ENCODE results near the gene UNC13C.

UNC13C gene

GRCh38 chr15:54504695-54505094, 526.5 kb downstream of the UNC13C start:
- no peak for DNase-seq

DNA sequence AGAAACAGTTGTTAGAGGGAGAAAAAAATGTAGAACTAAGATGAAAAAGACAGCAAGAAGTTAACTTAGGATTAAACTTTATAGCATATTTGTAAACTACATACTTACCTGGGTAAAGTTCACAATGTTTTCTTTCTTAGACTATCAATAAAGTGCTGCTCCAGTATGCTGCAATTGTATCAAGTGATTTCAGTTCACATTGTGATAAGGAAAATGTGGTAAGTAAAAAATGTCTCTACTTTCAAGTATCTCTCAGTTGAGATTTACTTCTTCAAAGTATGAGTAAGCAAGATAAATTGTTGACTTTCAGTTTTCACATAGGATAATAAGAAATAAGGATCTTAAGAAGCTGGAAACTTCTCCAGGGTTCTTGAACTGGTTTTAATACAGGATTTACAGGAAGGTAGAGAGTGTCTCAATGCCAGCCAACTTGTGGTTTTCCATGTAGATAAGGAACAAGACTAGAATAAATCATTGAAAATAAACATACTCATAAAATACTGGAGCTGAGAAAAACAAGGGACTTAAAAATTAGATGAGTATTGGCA, 528.8 kb downstream of the UNC13C start:
- no peak for DNase-seq

GRCh38 chr15:54514601-54515000, 536.4 kb downstream of the UNC13C start:
- DNase-seq: no peak

GRCh38 chr15:54515664-54516582, 537.7 kb downstream of the UNC13C start:
- DNase-seq: no peak

DNA sequence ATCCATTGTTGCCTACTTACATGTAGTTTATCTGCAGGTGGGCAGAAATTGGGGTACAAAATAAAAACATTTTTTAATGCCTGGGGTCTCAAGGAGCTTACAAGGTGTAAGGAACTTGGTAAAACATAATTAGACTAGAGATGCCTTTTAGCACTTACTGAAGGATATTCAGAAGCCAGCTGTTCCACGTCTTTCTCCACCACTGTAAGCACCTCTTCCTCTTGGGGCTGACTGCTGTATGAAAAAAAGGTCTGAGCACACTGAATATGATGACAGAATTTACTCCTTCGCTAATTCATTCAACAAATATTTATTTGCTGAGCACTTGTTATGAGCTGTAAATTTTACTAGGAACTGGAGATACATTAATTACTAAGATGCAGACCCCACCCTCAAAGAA, 539.1 kb downstream of the UNC13C start:
- no peak for DNase-seq

DNA sequence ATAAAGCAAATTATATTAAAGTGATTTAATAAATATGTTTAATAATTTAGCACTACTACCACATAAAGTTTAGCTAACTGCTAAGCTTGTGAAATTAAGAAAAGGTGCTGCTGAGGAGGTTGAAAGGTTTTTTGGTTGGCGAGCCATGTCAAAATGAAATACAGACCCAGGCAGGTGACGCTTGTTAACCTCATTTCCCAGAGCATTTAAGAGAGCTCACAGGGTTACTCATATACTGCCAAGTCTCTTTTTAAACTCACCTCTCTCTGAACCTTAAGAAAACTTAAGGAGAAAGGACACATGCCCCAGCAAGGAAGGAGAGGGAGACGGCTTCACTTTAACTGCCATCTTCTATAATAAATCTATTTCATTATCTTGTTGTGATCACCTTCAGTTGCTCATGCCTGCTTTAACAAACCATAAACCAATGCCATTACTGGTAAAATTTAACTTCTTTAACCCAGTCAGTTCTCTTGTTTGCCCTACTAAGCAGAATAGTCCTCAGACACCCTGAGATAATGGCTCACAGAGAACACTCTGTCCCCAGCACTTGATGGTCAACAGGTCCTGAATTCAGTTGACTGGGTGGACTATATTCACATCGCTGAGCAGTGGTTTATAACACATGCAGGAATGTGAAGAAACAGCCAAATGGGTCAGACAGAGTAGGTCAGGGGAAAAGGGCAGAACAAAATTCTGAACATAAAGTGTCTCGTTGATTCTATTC, 540.1 kb downstream of the UNC13C start:
- no peak for DNase-seq

DNA sequence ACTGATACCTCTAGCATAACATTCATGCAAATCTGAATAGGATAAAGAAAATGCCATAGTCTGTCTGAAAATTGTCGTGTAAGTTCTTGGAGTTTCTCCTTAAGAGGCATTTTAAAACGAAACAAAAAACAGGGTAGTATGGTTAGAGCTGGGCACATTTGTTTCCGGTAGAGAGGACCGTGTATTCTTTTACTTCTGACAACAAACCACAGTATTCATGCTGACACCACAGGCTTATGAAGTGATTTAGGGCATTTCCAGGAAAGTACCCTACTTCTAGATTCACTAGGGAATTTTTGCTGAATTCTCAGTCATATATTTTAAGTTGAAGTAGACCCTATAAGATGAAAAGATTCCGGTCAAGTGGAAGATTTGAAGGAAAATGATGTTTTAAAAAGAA, 541.3 kb downstream of the UNC13C start:
- DNase-seq: no peak

DNA sequence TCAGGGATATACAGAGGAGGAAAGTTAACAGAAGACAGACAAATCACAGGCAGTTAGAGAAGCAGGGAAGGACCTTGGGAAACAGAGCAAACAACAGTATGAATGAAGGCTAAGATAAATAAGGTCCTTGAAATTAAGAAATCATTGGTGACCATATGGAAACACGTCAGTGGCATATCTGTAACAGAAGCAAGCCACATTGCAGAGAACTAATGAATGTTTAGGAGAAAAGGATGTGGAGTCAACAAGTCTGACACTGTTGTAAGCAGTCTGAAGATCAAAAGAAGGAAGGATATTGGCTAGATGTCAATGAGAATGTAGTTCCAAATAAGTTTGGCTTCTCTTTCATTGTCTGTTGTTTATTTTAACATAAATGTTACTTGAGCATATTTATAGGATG, 542.4 kb downstream of the UNC13C start:
- no peak for DNase-seq

GRCh38 chr15:54521206-54521605, 543.0 kb downstream of the UNC13C start:
- DNase-seq: no peak

GRCh38 chr15:54528021-54528420, 549.8 kb downstream of the UNC13C start:
- no peak for DNase-seq

DNA sequence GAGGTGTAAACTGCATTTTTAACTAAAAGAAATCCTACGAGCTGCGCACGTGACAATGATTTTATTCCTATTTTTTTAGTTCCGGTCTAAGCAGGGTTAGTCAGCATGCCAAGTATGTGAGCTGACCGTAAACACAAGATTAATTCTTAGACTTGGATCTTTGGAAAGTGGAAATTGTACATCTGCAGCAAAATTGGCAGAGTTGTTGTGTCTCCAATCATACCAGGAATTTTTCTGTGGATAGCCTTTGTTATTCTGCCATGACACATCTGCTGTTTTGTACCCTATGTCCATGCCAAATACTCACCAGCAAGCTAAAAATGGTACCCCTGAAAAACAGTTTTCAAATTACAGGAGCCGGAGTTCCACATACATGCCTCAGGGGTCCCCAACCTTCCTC, 562.5 kb downstream of the UNC13C start:
- no peak for DNase-seq

DNA sequence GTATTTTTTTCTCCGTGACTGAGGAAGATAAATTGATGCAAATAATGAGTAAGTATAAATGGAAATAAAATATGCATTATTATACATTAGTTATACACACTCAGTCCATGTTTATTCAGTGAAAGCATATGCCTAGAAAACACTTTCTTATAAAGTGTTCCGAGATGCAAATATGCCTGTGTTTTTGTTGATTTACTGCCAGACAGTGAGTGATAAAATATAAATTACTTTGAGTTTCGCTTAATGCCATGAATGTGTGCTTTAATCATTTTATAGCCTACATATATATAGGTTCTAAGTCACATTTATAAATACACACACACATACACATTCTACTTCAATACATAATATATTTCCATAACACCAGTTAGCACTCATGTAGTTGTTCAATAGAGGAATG, 569.2 kb downstream of the UNC13C start:
- DNase-seq: no peak

GRCh38 chr15:54550954-54551353, 572.7 kb downstream of the UNC13C start:
- no peak for DNase-seq

- DNase-seq: no peak
Measured at GRCh38 chr15:54556231-54556630, 578.0 kb downstream of the UNC13C start.

- no peak for DNase-seq
Measured at GRCh38 chr15:54559405-54560069, 581.3 kb downstream of the UNC13C start.

DNA sequence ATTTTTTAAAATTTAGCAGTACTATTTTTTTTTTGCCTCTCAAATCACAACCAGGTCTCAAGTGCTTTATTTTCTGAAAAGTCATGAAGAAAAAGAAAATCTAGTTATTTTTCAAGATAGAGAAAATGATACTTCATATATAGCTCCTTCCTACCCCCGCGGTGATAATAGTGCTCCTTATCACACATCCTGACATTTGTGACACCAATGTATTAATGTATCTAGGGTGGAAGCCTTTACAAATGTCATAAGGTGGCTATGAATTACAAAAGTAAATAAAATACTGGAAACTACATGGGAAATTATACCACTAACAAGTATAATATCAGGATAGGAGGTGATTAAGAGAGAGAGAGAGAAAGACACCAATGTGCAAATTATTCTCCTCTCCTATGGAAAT, 582.2 kb downstream of the UNC13C start:
- no peak for DNase-seq

DNA sequence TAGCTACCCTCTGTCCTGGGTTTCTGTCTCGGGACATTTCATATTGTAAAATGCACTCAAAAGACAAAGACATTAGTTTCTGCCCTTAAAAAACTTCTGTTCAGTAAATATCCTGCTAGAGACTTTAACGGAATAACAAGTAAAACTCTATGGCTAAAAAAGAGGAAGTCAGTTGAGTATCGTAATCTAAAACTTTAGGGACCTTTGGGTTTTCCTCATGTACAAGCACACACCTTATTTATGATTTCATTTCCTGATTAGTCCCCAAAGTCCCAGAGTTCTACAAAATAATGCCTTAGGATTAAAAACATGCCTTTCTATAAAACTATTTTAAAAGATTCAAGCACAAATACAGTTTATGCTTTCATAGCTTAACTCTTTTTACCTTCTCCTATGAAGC, 585.9 kb downstream of the UNC13C start:
- no peak for DNase-seq

DNA sequence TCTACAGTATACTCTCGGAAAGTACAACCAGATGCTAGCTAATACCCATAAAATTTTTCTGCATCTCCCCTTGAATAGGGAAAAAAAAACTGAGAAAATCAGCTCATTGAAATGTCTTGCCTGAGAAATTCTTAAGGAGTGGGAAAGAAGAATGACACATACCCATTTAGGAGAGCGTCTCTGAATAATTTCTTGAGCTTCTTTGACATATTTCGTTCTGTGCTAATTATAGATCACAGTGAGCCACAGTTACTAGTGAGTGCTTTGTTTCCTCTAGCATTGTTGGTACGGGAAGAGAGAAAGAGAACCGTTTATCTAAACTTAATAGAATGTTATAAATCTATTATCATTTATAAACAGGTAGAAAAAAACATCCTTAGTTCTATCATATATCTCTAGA, 588.4 kb downstream of the UNC13C start:
- DNase-seq: no peak

GRCh38 chr15:54567408-54568035, 589.3 kb downstream of the UNC13C start:
- DNase-seq: no peak

- no peak for DNase-seq
Measured at GRCh38 chr15:54568381-54568780, 590.1 kb downstream of the UNC13C start.

DNA sequence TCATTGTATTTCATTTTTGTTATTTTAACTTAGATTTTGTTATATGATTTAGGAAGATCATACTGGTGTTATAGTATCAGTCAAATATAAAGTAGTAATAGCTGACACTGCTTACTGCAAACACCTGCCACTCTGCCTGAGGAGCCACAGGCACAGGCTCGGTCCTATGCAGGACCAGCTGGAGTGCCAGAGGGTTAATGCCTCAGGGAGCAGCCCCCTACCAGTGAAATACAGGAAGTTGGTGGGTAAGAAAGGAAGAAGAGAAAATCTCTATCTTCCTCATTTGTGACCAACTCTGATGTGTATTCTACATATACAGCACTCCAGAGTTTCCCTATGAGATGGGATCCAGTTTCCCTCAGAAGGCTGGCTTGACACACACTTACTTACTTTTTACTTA, 593.3 kb downstream of the UNC13C start:
- no peak for DNase-seq

DNA sequence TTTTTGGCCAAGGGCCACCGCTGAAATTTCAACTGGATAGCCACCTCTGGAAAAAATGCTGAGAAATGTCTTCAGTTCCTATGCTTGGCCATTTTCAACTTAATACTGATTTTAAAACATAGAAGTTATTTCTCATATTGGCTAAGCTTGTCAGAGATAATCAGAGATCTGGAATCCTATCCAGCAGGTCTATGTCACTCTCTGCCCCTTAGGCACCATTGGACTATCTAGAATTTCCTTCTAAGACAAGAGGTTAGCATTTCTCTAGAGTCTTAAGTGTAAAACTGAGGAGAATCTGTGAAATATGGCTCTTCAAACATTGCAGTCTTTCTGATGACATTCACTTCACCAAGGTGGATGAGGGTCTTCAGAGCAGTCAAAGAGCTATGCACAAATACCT, 597.3 kb downstream of the UNC13C start:
- DNase-seq: no peak
